Forelimb muscle (tissue), 1 donor: ENCODE results near the gene PDE4DIP. TPM values are rescaled to one million over a fixed set of nuclear protein-coding genes. Genes with fewer than 3 reads are reported as not detected.
"Not testable (repeated sequence)": the region's sequence is repeated elsewhere in the genome, so short reads cannot be mapped to it uniquely, and the experiment has no call there.

ENCODE experiments used
- DNase-seq: peaks from one replicate; pipeline ENCODE4 v3.0.0-alpha.2; 2013; ENCODE audit warnings: low read depth
- polyA plus RNA-seq: library from polyadenylated mRNA; unstranded; fragments of 120-200 nt; gene quantifications from one replicate; pipeline ENCODE4 v1.2.1, GENCODE V29; 2013; ENCODE audit not compliant: insufficient read length

Gene PDE4DIP
- 1,193 TPM for polyA plus RNA-seq

DNA sequence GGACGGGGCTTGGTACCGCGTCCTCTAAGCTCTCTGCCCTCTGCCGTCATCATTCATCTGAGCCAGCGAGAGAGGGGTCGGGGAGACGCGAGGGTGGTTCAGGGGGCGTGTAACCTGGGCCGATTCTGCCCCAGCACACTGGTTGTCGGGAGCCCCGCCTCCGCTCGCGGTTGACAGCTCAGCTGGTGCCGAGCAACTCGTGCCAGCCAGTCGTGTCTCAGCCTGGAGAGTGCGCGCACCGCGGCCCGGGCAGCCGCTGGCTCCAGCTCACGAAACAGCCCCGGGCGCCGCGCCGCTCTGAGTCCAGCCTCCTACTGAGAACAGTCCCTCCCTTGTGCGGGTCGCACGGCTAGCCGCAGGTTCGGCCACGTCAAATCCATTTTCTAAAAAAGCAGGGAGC is at the start of gene PDE4DIP:
PDE4DIP (plus strand) TSS at position 209 of the 400 bp plus-strand sequence. CDS start 347 bp downstream, outside the sequence.
- not testable (repeated sequence) for DNase-seq

DNA sequence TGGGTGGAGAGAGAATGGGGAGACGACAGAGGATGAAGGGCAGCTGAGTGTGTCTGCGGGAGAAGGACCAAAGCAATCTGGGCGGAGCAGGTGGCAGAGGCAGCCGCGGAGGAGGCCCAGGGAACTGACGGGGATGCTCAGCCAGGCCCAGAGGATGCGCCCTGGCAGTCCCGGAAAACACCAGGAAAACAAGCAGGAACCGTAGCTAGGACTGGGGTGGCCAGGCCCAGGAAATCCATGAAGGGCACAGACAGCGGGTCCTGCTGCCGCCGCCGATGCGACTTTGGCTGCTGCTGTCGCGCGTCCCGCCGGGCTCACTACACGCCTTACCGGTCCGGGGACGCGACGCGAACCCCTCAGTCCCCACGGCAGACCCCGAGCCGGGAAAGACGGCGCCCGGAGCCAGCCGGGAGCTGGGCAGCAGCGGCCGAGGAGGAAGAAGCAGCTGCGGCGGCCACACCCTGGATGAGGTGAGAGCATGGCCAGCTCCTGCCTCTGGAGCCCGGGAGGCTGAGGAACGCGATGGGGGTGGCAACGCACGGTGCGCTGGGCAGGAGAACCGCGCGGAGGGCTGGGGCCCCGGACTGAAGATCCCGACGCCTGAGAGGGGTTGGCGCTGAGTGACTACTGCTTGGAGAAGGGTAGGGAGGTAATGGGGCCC is 35.8 kb upstream of the PDE4DIP start:
- DNase-seq: not testable (repeated sequence)

DNA sequence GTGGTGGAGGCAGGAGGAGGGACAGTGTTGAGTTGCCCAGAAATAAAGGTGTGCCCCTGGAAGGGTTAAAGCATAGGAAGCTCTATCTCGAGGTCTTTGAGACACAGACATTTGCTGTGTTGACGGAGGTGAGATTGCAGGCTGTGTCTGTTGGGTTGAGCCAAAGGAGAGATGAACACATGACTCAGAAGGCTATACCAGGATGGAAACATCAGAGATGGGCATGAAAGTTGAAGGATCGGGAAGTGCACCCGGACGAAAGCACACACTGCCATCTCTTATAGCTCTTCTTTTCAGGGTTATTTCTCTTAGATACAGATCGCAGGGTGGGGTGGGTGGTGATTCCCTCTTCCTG is 35.3 kb upstream of the PDE4DIP start:
- not testable (repeated sequence) for DNase-seq

- DNase-seq: not testable (repeated sequence)
Observed at GRCh38 chr1:148822180-148822579, 22.0 kb upstream of the PDE4DIP start.

DNA sequence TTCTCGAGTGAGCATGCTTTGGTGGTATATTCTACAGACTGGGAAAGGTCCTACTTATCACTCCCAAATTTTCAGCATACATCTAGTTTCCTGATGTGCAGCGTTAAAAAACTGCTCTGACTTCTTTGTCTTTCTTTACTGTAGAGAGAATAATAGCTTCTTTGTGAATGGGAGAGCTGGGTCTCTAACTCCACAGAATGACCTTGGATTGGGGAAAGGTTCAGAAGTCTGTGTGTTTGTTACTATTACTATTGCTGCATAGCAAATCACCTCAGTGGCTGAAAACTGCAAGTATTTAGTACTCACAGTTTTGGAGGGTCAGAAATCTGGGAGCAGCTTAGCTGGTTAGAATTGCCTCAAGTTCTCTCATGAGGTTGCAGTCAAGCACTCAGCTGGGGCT is 20.4 kb upstream of the PDE4DIP start:
- not testable (repeated sequence) for DNase-seq

GRCh38 chr1:148825029-148825428 is 19.2 kb upstream of the PDE4DIP start:
- DNase-seq: not testable (repeated sequence)

DNA sequence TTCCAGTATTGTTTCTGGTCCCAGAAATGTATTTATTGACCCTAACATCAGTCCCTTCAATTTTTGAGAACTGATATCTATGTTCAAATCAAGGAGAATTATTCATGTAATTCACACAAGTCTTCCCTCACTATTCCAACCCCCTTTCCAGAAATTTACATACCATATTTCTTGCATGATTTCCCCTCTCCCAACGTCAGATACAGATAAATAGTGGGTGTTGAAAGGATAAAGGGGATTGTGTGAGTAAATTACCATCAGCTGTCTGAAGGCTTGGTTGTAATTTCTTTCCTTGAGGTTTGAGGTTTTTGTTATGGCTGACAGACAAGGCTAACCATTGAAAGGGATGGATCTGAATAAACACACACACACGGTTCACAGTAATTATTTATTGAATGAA is 15.7 kb upstream of the PDE4DIP start:
- DNase-seq: not testable (repeated sequence)

DNA sequence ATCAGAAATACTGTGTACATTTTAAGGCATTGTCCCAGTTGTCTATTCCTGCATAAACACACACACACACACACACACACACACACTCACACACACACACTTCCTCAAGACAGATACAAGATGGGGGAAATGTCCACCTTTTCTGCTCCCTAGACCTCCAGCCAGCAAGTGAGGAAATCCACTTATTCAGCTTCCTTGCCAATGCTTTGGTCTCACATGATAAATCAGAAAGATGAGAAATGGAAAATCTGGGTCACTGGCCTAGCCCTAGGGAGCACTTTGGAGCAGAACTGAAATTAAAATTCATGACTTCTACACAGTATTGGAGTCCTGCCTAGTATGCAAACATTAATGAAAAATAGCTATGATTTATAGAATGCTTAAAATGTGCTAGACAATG is 15.3 kb upstream of the PDE4DIP start:
- DNase-seq: not testable (repeated sequence)

GRCh38 chr1:148829365-148829764 is 14.9 kb upstream of the PDE4DIP start:
- DNase-seq: not testable (repeated sequence)

DNA sequence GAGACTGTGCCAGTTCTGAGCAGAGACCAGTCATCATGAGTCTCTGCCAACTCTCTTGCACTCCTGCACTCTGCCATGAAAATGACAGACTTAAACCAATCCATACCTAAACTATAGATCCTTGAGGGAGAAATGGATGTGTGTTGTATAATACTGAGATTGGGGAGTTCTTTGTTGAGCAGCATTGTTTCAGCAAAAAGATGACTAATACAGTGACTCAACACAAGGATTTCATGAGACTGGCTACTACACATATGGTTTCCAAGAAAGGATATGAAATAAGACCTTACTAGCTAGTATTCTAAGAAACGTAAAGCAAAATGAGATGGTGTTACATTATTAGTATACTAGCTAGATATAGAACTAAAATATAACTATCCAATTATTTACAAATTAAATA is 3.0 kb upstream of the PDE4DIP start:
- DNase-seq: not testable (repeated sequence)

DNA sequence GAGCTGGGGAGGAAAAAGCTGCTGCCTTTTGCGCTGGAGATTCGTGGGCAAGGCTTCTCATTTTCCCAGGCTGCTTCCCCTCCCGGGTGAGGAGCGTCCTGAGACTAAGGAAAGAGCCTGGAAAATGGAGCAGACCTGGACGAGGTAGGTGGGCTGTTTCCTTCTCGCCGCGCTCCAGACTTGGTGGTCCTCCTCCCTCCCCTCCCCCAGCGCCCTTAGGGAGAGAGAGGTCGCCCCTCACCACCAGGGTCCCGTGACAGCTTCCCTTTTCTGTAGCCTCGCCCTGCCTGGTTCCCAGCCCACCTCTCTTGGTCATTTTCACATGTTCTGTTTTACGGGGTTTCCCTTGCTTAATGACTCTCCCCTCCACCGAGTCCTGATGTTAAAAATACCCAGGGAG is 423 bp downstream of the PDE4DIP start:
- not testable (repeated sequence) for DNase-seq

DNA sequence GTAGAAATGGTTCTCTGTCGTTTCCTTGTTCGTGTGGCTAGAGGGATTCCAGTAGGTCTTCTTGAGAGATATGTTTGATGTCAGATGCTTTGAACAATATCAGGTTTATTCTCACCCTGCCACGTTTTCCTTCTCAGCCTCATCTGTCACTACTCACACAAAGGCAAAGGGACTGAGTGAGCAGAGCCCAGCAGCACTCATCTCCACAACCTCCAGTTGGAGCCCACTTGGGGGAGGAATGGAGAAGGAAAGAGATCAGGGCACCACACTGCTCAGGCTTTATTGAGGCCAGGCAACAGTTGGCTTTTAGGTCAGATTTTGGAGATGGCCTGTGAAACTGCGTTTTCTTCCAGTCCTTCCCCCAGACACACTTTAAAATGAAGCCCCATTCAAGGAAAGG is 840 bp downstream of the PDE4DIP start:
- not testable (repeated sequence) for DNase-seq

GRCh38 chr1:148850347-148850746 is 6.1 kb downstream of the PDE4DIP start:
- DNase-seq: not testable (repeated sequence)

- not testable (repeated sequence) for DNase-seq
Observed at GRCh38 chr1:148850840-148851239, 6.6 kb downstream of the PDE4DIP start.

- not testable (repeated sequence) for DNase-seq
Observed at GRCh38 chr1:148851684-148852083, 7.5 kb downstream of the PDE4DIP start.

DNA sequence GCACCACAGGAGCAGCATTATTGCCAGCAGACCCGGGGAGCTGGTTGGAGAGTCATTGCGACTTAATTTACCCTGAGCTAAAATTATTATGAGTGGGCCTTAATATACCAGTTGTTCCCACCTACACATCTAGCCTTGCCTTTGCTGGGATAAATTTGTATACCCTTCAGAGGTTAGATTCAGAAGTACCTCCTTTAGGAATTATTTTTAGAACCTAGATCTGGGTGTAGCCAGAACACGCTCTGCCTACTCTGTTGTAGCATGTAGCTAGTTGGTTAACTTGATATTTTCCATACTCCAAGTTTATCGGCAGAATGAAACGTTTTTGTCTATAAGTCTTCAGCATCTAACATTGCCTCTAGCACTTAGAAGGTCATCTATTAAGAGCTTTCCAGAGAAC is 9.1 kb downstream of the PDE4DIP start:
- DNase-seq: not testable (repeated sequence)

DNA sequence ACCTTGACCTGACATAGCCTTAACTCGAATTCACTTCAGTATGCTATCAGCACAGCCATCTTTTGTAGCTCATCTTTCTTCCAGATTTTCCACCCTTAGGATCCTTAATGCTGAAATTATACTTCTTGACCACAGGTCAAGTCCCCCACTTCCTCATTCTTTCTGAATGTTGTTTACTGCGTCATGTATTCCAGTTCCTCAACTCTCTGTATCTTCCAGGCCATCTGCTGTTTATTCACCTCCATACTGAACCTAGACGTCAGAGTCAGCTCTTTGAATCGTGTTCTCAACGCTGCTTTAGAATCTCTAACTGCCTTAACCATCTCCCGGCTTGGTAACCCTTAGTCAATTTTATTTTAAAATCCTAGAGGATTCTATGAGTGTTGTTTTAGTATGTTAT is 9.8 kb downstream of the PDE4DIP start:
- DNase-seq: not testable (repeated sequence)

GRCh38 chr1:148855367-148855766 is 11.1 kb downstream of the PDE4DIP start:
- not testable (repeated sequence) for DNase-seq

GRCh38 chr1:148860049-148860448 is 15.8 kb downstream of the PDE4DIP start:
- DNase-seq: not testable (repeated sequence)

DNA sequence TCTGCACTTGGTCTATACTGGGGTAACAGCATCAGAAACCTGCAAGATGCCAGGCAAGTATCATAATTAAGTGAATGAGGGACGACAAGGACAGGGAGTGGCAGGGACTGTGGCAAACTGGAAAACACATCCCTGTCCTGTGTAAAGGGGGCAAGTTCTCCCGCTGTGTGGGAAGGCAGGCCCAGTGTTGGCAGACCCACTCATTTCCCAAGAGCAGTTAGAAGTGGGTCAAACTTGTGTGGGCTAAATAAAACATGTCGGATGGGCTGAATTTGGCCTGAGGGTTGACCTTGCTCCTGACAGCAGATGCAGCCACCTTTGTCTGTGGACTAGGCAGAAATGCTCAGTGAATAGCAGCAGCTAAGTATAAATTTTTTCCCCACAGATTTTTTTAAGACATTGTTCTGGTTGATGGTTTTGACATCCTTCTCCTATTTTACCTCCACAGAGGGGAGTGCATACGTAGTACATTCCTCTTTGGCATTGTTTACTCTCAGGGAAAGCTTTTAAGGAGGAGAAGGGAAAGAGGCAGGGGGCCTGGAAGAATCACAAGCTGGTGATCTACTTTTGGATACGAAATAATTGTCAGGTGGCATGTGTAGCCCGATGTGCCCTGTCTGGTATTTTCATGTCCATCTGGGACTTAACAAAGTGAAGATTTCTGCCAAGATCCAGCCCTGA is 16.5 kb downstream of the PDE4DIP start:
- not testable (repeated sequence) for DNase-seq

GRCh38 chr1:148862590-148862989 is 18.4 kb downstream of the PDE4DIP start:
- DNase-seq: not testable (repeated sequence)

- DNase-seq: not testable (repeated sequence)
Observed at GRCh38 chr1:148868924-148869633, 24.9 kb downstream of the PDE4DIP start.

DNA sequence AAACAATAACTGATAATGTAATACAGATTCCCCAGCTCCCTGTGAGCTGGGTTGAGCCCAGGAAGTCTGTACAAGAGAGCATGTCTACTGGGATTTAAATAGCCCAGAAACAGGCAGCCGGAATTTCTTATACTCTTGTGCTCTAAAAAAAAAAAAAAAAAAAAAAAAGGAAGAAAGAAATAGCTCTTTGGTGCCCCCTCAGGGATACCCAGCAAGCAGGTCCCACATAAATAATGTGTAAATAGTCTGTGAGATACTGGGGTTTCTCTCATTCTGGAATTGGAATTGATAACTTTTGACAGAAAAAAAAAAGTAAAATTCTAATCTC is 25.4 kb downstream of the PDE4DIP start:
- not testable (repeated sequence) for DNase-seq
